Transverse colon (tissue), 4 donors: ENCODE results near the gene ZPBP2. TPM values are rescaled to one million over a fixed set of nuclear protein-coding genes. Genes with fewer than 3 reads are reported as not detected.

Experiments used
- DNase-seq: peaks from one replicate; pipeline ENCODE4 v3.0.0-alpha.2; 2019
- H3K27ac ChIP-seq, 4 donors: fragments of 200-600 bp; sonication (generic); 2 replicates each; pipeline ENCODE4 v1.5.1; 2016 to 2018; ENCODE audit warnings: inconsistent platforms in 4 of 4
- H3K27me3 ChIP-seq: fragments of 200-600 bp; sonication (generic); 2 replicates; pipeline ENCODE4 v1.5.1; 2017; ENCODE audit warnings: inconsistent platforms
- H3K36me3 ChIP-seq, 4 donors: fragments of 200-600 bp; sonication (generic); 2 replicates each; pipeline ENCODE4 v1.5.1; 2017 to 2019; ENCODE audit warnings: inconsistent platforms in 4 of 4
- H3K4me1 ChIP-seq, 4 donors: fragments of 200-600 bp; sonication (generic); 2 replicates each; pipeline ENCODE4 v1.5.1; 2017 to 2020; ENCODE audit warnings: inconsistent platforms in 4 of 4
- H3K4me3 ChIP-seq, 4 donors: fragments of 200-600 bp; sonication (generic); 1 replicate in 1 of 4; 2 replicates in 3 of 4; pipeline versions ENCODE4 v1.5.1 to v1.6.1; 2017 to 2019; ENCODE audit warnings: inconsistent platforms in 4 of 4
- H3K9me3 ChIP-seq, 2 donors: fragments of 200-600 bp; sonication (generic); 2 replicates each; pipeline ENCODE4 v1.5.1; 2017 to 2019; ENCODE audit warnings: inconsistent platforms in 2 of 2
- CTCF ChIP-seq, 5 experiments: fragments of 200-600 bp in 3 of 5; fragments of 450-650 bp in 2 of 5; sonication (generic) in 3 of 5; IDR thresholded peaks; 1 replicate in 2 of 5; 2 replicates in 3 of 5; pipeline ENCODE4 v1.5.1; 2016 to 2017; ENCODE audit warnings: antibody characterized with exemption in 5 of 5, inconsistent platforms in 3 of 5, mild to moderate bottlenecking in 2 of 5, moderate library complexity in 1 of 5
- EP300 ChIP-seq: sonication (generic); formaldehyde crosslinking; IDR thresholded peaks from one replicate; pipeline ENCODE4 v1.6.1; 2017; ENCODE audit warnings: antibody characterized with exemption, low read depth
- POLR2A ChIP-seq: fragments of 450-650 bp; IDR thresholded peaks from one replicate; pipeline ENCODE4 v1.6.1; 2016; ENCODE audit warnings: antibody characterized with exemption, mild to moderate bottlenecking, moderate library complexity
- POLR2AphosphoS5 ChIP-seq, 3 donors: sonication (generic); formaldehyde crosslinking; IDR thresholded peaks; one replicate each; pipeline ENCODE4 v1.6.1; 2016; ENCODE audit warnings: antibody characterized with exemption in 3 of 3
- WGBS, 2 donors: methylation state at CpG; one replicate each; pipeline ENCODE4 v1.1.5; 2018; ENCODE audit warnings: low coverage in 1 of 2; 5-methylcytosine and 5-hydroxymethylcytosine counted together
- in situ Hi-C, 4 donors: fragments of 200-750 bp; cut with MboI; loops; one replicate each; pipeline versions ENCODE4 v1.15.0 to v1.15.1; 2017; ENCODE audit warnings: low sequenced_read_pairs in 3 of 4, low pct_ligation_motif_present in 1 of 4, low pct_unique_long_range_greater_than_20kb in 1 of 4
- intact Hi-C: fragments of 100-400 bp; cut with DNase I; formaldehyde crosslinking; loops from one replicate; pipeline ENCODE4 v1.15.1; 2023; ENCODE audit warnings: low total_unique reads
- total RNA-seq, 4 donors: library from RNA; depleted of rRNA; stranded (reverse); fragments of >200 nt; gene quantifications; one replicate each; pipeline ENCODE4 v1.1.0, GENCODE V29; 2016

The ZPBP2 gene
- total RNA-seq, 4 donors from 2014 or later = 0.27 TPM; not detected in 3

GRCh38 chr17:39923230-39923629 is 55.2 kb downstream of the ZPBP2 start:
- 94 to 100% methylated on average over 3 to 6 of the region's 6 CpGs for WGBS, 2 donors
- peaks cover 0 to 20% (median 6%) of the 10 kb centered on the region in 4 donors for H3K36me3 ChIP-seq

GRCh38 chr17:39923836-39924690 is 56.1 kb downstream of the ZPBP2 start:
- Histone ChIP-seq H3K36me3 (peaks cover 0 to 20% (median 6%) of the 10 kb centered on the region in 4 donors), H3K9me3 (no peaks in the 10 kb centered on the region), H3K4me3 (no peak overlapping the region), H3K27ac (no peak overlapping the region), H3K27me3 (no peaks in the 10 kb centered on the region), H3K4me1 (peaks cover 20 to 35% (median 26%) of the 10 kb centered on the region in 4 donors)
- in situ Hi-C loops = no loop called here
- 77% methylated on average over 17 of the region's 17 CpGs; no CpG with 5 or more reads in 1 of the 2 donors for WGBS, 2 donors
- intact Hi-C loops = no loop called here
- TF ChIP-seq POLR2AphosphoS5 (IDR thresholded peaks at IDR 0.05) (no peak), POLR2A (no peak), EP300 (no peak), CTCF (IDR thresholded peaks at IDR 0.05) (no peak)
- no peak for DNase-seq

More at GRCh38 chr17:39923230-39923629, 55.2 kb downstream of the ZPBP2 start:
- Histone ChIP-seq H3K4me3 (no peak overlapping the region), H3K4me1 (peaks cover 13 to 29% (median 18%) of the 10 kb centered on the region in 4 donors), H3K27ac (no peak overlapping the region), H3K9me3 (no peaks in the 10 kb centered on the region), H3K27me3 (no peaks in the 10 kb centered on the region)
- TF ChIP-seq CTCF (IDR thresholded peaks at IDR 0.05) (no peak), EP300 (no peak), POLR2A (no peak), POLR2AphosphoS5 (IDR thresholded peaks at IDR 0.05) (no peak)
- no peak for DNase-seq
- in situ Hi-C loops = no loop called here
- intact Hi-C loops = no loop called here

GRCh38 chr17:39924691-39925055 is 56.7 kb downstream of the ZPBP2 start:
- intact Hi-C loops = no loop called here
- H3K27me3 ChIP-seq = no peaks in the 10 kb centered on the region
- H3K36me3 ChIP-seq = peaks cover 0 to 20% (median 6%) of the 10 kb centered on the region in 4 donors
- no peak overlapping the region for H3K4me3 ChIP-seq
- in situ Hi-C loops = no loop called here
- DNase-seq = no peak
- no peaks in the 10 kb centered on the region for H3K9me3 ChIP-seq
- TF ChIP-seq CTCF (IDR thresholded peaks at IDR 0.05) (no peak), EP300 (no peak), POLR2AphosphoS5 (IDR thresholded peaks at IDR 0.05) (no peak), POLR2A (no peak)
- H3K27ac ChIP-seq = no peak overlapping the region
- peaks cover 20 to 35% (median 28%) of the 10 kb centered on the region in 4 donors for H3K4me1 ChIP-seq
- 62% methylated on average over 3 of the region's 3 CpGs; no CpG with 5 or more reads in 1 of the 2 donors for WGBS, 2 donors

GRCh38 chr17:39925282-39926134 is 57.5 kb downstream of the ZPBP2 start:
- Histone ChIP-seq H3K27ac (peak overlapping the region; percentile 87 to 96 (median 90)), H3K36me3 (peaks cover 0 to 20% (median 6%) of the 10 kb centered on the region in 4 donors), H3K27me3 (no peaks in the 10 kb centered on the region), H3K4me3 (peak overlapping the region in 2 of 4 donors; percentile 76 to 79), H3K9me3 (no peaks in the 10 kb centered on the region), H3K4me1 (peaks cover 20 to 35% (median 28%) of the 10 kb centered on the region in 4 donors)
- TF ChIP-seq EP300 = no peak
- TF ChIP-seq POLR2AphosphoS5 (IDR thresholded peaks at IDR 0.05) = no peak
- TF ChIP-seq POLR2A = no peak
- TF ChIP-seq CTCF (IDR thresholded peaks at IDR 0.05) = no peak
- DNase-seq = no peak
- in situ Hi-C loops (no loop called here), intact Hi-C loops (no loop called here)
- WGBS, 2 donors = 92% methylated on average over 11 of the region's 11 CpGs; no CpG with 5 or more reads in 1 of the 2 donors
